A375 (cell line): Measurements from ENCODE around the gene PHOSPHO1. TPM values are rescaled to one million over a fixed set of nuclear protein-coding genes. Genes with fewer than 3 reads are reported as not detected.

ENCODE experiments used
- total RNA-seq: library from RNA; depleted of rRNA; stranded (reverse); fragments of >200 nt; shearing (Covaris generic); gene quantifications from 2 replicates; pipeline ENCODE4 v1.2.3, GENCODE V29; 2014; rRNA removed

Gene PHOSPHO1
- total RNA-seq, result 0.34 TPM in 1 of 2 replicates, not detected in the other

GRCh38 chr17:49230636-49231562 lies at the start of gene PHOSPHO1:
Gene PHOSPHO1, minus strand, starts transcription at chr17:49230787. Its CDS starts 4,096 bp downstream, at chr17:49226691.

DNA sequence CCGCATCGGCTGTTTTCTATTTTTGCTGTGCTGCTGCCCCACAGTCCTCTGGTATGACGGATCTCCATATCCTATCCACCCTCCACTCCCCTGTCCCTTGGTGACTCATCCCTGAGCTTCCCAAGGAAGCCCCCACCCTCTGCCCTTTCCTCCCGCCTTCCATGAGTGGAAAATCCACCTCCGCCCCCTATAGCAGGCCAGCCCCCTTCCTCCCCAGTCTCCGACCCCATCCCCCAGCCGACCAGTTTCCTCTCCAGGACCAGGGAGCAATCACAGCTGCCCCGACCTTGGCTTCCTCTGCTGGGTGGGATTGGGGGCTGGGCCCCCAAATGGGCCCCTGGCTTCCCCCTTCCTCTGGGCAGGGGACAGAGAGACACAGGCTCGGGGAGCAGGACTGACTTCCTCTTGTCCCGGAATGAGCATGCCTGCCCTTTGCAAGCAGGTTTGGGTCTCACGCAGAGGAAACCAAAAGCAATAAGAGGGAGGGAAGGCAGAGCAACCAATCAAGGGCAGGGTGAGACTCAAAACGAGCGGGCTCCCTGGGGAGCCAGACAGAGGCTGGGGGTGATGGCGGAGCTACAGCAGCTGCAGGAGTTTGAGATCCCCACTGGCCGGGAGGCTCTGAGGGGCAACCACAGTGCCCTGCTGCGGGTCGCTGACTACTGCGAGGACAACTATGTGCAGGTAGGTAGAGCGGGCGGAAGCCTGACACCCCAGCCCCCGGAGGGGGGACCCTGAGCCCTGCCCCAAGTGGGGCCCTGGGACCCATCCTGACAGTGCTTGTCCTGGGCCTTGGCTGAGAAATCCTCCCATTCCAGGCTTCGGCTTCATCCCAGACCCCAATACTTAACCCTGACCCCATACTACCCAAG lies 20.2 kb downstream of the PHOSPHO1 start, which contains the start of the genes ABI3 and GNGT2:
Gene ABI3, plus strand, starts transcription at position 550 of the 872 bp plus-strand sequence. Its CDS starts 18 bp downstream, at position 568.
Gene GNGT2, minus strand, starts transcription at position 417 of the 872 bp plus-strand sequence. CDS start 3,152 bp downstream, outside the sequence.

Other genes starting within 250 kb of the PHOSPHO1 start
- 27.7 and 27.8 TPM in 2 replicates for gene IGF2BP1, start 233.4 kb downstream of the PHOSPHO1 start, total RNA-seq
- gene B4GALNT2, start 98.0 kb downstream of the PHOSPHO1 start, total RNA-seq, result not detected in 2 replicates
- gene GNGT2, start 20.2 kb downstream of the PHOSPHO1 start, total RNA-seq, result 0.27 and 0.38 TPM in 2 replicates
- 0.27 TPM in 1 of 2 replicates, not detected in the other for gene ABI3, start 20.1 kb downstream of the PHOSPHO1 start, total RNA-seq
- 8.8 and 10.1 TPM in 2 replicates for gene ZNF652, start 131.5 kb upstream of the PHOSPHO1 start, total RNA-seq
- 202 and 221 TPM in 2 replicates for gene PHB1, start 184.1 kb upstream of the PHOSPHO1 start, total RNA-seq